Measurements from ENCODE around the gene PGF.

DNA sequence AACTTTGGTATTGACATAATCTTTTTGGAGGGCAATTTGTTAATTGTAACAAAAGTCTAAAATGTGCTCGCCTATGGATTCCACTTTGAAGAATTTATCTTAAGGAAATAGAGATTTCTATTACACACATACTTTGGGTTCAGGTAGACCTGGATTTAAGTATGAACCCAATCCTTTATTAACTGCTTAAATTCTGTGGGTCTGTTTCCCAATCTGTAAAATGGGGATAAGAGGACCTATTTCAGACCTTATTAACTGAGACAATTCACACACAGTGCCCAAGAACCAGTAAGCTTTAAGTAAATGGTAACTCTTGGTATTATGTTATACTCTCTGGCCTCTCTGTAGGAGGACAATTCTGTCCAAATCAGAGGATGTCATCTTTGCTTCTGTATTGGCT is 46.5 kb upstream of the PGF start:
- TF ChIP-seq CTCF (IDR thresholded peaks at IDR 0.05): no peak
- no peak for TF ChIP-seq POLR2A (IDR thresholded peaks at IDR 0.05)

Data from adrenal gland (tissue), 5 donors.